ENCODE results near the gene CRLF3.
"Not testable (repeated sequence)": the region's sequence is repeated elsewhere in the genome, so short reads cannot be mapped to it uniquely, and the experiment has no call there.

Gene CRLF3

GRCh38 chr17:30824356-30825145 is at the start of gene CRLF3:
CRLF3 (minus strand) TSS chr17:30824692; CDS start chr17:30824651, 41 bp downstream.
- DNase-seq (ENCODE audit: low read depth in 2 of 2): peak; percentile 74 to 81

DNA sequence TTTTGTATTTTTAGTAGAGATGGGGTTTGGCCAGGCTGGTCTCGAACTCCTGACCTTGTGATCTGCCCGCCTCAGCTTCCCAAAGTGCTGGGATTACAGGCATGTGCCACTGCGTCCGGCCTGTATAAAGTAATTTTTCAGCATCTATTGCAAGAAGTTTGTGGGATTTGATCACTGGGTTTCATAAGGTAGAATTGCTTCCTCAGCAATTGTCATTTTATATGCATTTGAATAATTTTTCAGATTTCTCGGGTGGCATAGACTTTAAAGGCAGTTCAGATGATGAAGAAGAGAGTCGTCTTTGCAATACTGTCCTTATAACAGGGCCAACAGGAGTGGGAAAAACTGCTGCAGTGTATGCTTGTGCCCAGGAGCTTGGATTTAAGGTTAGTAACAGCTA is 44.5 kb upstream of the CRLF3 start:
- DNase-seq (ENCODE audit: low read depth in 2 of 2): no peak

DNA sequence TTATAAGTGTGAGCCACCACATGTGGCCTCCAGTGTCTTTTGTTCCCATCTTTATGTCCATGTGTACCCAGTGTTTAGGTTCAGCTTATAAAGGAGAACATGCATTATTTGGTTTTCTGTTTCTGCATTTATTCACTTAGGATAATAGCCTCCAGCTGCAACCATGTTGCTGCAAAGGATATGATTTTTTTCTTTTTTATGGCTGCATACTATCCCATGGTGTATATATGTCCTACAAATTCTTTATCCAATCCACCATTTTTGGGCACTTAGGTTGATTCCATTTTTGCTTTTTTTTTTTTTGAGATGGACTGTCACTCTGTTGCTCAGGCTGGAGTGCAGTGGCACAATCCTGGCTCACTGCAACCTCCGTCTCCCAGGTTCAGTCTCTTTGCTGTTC is 40.1 kb upstream of the CRLF3 start:
- DNase-seq (ENCODE audit: low read depth in 2 of 2): no peak

DNA sequence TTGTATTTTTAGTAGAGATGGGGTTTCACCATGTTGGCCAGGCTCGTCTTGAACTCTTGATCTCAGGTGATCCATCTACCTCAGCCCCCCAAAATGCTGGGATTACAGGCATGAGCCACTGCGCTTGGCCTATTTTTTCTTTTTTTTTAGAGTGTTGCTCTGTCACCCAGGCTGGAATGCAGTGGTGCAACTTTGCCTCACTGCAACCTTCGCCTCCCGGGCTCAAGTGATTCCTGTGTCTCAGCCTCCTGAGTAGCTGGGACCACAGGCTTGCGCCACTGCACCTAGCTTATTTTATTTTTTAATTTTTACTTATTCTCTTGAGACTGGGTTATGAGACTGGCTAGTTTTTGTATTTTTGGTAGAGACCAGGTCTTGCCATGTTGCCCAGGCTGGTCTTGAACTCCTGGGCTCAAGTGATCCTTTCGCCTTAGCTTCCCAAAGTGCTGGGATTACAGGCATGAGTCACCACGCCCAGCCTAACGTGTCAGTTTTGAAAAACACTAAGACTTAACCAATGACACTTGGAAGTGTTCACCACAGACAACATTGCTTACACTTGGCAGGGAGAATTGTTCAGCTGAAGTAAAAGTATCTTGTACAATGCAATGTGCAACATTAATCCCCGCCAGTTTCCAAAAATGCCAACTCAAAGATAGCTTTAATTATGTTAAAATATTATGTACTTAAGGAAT is 34.2 kb upstream of the CRLF3 start:
- no peak for DNase-seq (ENCODE audit: low read depth in 2 of 2)

GRCh38 chr17:30854146-30854545 is 29.7 kb upstream of the CRLF3 start:
- no peak for DNase-seq (ENCODE audit: low read depth in 2 of 2)

- no peak for DNase-seq (ENCODE audit: low read depth in 2 of 2)
Observed at GRCh38 chr17:30848021-30848420, 23.5 kb upstream of the CRLF3 start.

- DNase-seq (ENCODE audit: low read depth in 2 of 2): no peak
Observed at GRCh38 chr17:30840771-30841170, 16.3 kb upstream of the CRLF3 start.

GRCh38 chr17:30838202-30838807 is 13.8 kb upstream of the CRLF3 start:
- DNase-seq (ENCODE audit: low read depth in 2 of 2): no peak

DNA sequence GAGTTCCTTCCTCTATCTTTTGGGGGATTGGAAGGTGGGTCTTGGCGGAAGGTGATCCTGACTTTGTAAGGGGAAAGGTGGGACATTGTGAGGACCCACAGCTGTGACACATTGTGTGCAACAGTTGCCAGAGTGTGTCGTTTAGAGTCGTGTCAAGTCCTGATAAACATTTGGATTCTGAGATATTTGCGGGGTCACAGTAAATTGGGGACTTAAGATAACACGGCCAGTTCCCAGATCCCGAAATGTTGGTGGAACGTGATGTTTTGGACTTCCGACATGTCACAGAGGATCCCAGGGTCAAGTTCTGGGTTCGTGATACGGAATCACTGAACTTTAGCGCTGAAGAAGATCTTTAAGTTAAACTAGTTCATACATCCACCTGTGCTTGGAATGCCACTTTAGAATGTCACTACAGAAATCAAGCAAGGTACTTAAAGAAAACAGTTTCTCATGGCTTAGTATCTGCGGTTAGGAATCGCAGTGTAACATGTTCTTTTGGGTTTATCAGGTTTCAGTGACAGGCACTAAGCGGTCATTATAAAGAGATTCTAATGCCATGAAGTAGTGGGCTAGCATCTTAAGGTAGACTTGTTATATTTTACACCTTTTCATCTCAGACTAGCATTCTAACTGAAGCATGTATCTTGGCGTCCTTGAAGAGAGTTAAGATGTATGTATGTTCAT is 8.1 kb upstream of the CRLF3 start:
- no peak for DNase-seq (ENCODE audit: low read depth in 2 of 2)

GRCh38 chr17:30831663-30832437 is 7.4 kb upstream of the CRLF3 start, which contains the start of gene ATAD5:
ATAD5 (plus strand) TSS chr17:30831966; CDS start chr17:30832348, 382 bp downstream.
- DNase-seq (ENCODE audit: low read depth in 2 of 2): peak; percentile 75 to 77

GRCh38 chr17:30831257-30831656 is 6.8 kb upstream of the CRLF3 start:
- no peak for DNase-seq (ENCODE audit: low read depth in 2 of 2)

DNA sequence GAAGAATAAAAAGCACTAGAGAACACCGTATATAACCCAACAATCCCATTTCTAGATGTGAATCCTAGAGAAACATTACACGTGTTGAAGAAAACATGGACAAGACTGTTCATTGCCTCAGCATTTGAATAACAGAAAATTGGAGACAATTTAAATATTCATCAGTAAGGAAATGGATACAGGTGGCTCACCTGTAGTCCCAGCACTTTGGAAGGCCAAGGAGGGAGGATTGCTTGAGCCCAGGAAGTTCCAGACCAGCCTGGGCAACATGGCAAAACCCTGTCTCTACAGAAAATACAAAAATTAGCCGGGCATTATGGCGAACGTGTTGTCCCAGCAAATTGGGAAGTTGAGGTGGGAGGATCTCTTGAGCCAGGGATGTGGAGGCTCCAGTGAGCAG is 4.5 kb upstream of the CRLF3 start:
- no peak for DNase-seq (ENCODE audit: low read depth in 2 of 2)

DNA sequence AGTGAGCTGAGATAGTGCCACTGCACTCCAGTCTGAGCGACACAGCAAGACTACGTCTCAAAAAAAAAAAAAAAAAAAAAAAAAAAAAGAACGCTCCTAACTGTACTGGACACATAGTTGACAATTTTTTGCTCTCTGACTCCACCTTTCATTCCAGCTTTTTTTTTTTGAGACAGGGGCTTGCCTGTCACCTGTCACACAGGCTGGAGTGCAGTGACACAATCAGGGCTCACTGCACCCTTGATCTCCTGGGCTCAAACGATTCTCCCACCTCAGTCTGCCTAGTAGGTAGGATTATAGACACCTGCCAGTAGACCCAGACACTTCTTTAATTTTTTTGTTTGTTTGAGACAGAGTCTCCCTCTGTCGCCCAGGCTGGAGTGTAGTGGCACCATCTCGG is 2.6 kb upstream of the CRLF3 start:
- DNase-seq (ENCODE audit: low read depth in 2 of 2): no peak

- no peak for DNase-seq (ENCODE audit: low read depth in 2 of 2)
Observed at GRCh38 chr17:30824002-30824355, 513 bp downstream of the CRLF3 start.

GRCh38 chr17:30823421-30823820 is 1.1 kb downstream of the CRLF3 start:
- no peak for DNase-seq (ENCODE audit: low read depth in 2 of 2)

- not testable (repeated sequence) for DNase-seq (ENCODE audit: low read depth in 2 of 2)
Observed at GRCh38 chr17:30822919-30823318, 1.6 kb downstream of the CRLF3 start.

DNA sequence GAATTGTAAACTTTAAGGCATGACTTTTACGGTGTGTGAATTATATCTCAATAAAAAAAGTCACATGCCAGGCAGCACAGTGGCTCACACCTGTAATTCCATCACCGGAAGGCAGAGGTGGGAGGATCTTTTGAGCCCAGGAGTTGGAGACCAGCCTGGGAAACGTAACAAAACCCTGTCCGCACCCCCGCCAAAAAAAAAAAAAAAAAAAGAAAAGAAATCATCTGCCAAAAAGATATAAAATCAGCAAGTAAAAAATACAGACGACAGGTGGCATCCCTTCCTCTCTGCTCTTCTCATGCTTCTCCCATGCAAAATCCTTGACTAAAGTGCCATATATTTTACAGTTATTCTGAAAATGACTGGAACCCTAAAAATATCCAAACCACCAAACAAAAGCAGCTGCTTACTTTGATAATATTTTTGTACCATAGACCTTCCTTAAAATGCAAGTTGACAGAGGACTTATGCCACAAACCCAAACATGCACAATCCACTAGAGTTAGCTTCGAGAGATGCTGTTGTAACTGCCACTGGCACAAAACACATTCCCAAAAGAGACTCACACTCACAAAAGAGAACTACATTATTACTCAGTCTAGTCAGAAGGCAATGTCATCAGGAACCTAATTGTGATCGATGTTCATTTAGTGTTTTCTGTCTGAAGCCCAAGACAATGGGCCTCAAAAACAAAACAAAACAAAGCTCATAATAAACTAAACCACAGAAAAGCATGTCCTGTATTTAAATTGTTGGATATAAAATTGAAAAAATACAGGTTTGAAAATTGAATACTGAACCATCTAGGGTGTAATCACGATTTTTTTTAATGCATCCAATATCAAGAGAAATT is 2.4 kb downstream of the CRLF3 start:
- no peak for DNase-seq (ENCODE audit: low read depth in 2 of 2)

GRCh38 chr17:30819971-30820705 is 4.4 kb downstream of the CRLF3 start:
- DNase-seq (ENCODE audit: low read depth in 2 of 2): no peak

DNA sequence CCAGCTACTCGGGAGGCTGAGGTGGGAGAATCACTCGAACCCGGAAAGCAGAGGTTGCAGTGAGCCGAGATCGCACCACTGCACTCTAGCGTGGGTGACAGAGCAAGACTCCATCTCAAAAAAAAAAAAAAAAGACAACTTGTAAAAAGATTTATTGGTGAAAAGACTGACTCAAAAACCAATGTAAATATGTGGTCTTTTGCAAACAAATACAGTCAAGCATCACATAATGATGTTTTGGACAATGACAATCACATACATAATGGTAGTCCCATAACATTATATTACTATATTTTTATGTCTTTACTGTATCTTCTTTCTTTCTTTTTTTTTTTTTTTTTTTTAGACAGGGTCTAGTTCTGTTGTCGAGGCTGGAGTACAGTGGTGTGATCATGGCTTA is 8.3 kb downstream of the CRLF3 start:
- DNase-seq (ENCODE audit: low read depth in 2 of 2): no peak

- DNase-seq (ENCODE audit: low read depth in 2 of 2): not testable (repeated sequence)
Observed at GRCh38 chr17:30814860-30815259, 9.6 kb downstream of the CRLF3 start.

All from stimulated activated CD8-positive, alpha-beta memory T cell treated with anti-CD3 and anti-CD28 coated beads, Interleukin-15, amount 100 ng/mL, for 4 hours (primary cell).